Fibroblast of gingiva (primary cell): ENCODE results near the gene PREX1.
A peak's percentile ranks its signal among the peaks of the same experiment; 100 is the strongest.
"Not testable (repeated sequence)": the region's sequence is repeated elsewhere in the genome, so short reads cannot be mapped to it uniquely, and the experiment has no call there.

Experiments used
- DNase-seq: peaks from one replicate; pipeline ENCODE4 v3.0.0-alpha.2; 2011; ENCODE audit warnings: low read depth

PREX1 gene

GRCh38 chr20:48826480-48826879, 1.3 kb downstream of the PREX1 start:
- not testable (repeated sequence) for DNase-seq

- no peak for DNase-seq
Measured at GRCh38 chr20:48826069-48826468, 1.7 kb downstream of the PREX1 start.

DNA sequence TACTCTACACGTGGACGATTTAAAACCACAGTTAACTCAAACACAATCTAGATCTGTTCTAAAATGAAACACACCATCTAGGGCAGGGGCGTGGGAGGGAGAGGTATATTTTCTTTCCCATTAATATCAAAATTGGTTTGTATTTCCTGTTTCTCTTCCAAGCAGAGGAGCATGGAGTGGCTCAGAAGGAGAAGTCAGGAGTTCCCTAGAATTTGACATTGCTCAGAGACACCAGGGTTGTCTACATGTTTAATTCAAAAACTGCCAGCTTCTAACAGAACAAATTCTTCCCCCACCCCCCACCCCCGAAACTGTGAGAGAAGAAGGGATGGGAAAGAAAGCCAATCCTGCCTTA, 2.3 kb downstream of the PREX1 start:
- DNase-seq, result no peak

- DNase-seq, result no peak
Measured at GRCh38 chr20:48824830-48825565, 2.8 kb downstream of the PREX1 start.

DNA sequence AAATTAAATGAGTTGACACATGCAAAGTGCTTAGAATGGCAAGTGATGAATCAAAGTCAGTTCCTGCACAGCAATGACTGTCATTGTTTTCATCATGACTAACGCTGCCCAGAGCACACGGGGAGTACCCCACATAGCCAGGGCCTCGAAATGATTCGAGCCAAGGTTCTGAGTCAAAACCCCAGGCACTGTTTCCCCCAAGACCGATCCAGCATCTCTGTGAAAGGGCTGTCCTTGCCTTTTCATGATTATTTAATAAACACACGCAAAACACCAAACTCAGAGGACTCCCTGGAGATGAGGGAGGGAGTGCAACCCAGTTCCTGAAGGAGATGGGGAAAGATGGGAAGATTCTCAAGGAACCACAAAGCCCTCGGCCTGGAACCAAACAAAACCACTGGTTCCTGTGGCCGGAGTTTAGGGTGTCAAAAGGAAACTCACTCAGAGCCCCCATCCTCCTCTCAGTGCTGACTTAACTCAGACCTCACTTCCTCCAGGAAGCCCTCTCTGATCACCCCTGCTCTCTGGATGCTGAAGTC, 3.8 kb downstream of the PREX1 start:
- DNase-seq, result peak; percentile 70

GRCh38 chr20:48823476-48823875, 4.3 kb downstream of the PREX1 start:
- DNase-seq, result no peak

- no peak for DNase-seq
Measured at GRCh38 chr20:48822879-48823385, 4.9 kb downstream of the PREX1 start.

DNA sequence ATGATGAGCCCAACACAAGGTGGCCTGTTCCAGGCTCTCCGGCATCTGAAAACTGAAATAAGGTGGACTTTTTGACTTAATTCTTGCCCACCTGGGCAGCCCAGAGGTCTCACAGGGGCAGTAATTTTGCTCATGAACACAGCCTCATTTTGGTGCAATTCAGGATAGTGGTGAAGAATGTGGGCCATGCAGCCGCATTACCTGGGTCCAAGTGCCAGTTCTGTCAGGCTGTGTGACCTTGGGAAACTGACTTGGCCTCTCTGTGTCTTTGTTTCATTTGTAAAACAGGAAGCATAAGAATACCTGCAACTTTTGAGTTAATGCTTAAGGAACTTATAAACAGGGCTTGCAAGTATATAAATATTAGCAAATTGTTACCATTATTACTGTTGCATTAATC, 5.6 kb downstream of the PREX1 start:
- no peak for DNase-seq

GRCh38 chr20:48821261-48821920, 6.4 kb downstream of the PREX1 start:
- no peak for DNase-seq

DNA sequence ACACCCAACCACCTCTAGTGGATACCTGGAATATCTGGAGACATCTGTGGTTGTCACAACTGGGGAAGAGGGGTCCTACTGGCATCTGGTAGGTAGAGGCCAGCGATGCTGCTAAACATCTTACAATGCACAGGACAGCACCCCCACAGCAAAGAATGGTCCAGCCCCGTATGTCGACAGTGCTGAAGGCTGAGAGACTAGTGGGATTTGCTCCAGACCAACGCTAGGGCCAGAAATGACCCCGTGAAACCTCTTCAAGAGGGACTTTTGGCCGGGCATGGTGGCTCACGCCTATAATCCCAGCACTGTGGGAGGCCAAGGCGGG, 7.2 kb downstream of the PREX1 start:
- no peak for DNase-seq

DNA sequence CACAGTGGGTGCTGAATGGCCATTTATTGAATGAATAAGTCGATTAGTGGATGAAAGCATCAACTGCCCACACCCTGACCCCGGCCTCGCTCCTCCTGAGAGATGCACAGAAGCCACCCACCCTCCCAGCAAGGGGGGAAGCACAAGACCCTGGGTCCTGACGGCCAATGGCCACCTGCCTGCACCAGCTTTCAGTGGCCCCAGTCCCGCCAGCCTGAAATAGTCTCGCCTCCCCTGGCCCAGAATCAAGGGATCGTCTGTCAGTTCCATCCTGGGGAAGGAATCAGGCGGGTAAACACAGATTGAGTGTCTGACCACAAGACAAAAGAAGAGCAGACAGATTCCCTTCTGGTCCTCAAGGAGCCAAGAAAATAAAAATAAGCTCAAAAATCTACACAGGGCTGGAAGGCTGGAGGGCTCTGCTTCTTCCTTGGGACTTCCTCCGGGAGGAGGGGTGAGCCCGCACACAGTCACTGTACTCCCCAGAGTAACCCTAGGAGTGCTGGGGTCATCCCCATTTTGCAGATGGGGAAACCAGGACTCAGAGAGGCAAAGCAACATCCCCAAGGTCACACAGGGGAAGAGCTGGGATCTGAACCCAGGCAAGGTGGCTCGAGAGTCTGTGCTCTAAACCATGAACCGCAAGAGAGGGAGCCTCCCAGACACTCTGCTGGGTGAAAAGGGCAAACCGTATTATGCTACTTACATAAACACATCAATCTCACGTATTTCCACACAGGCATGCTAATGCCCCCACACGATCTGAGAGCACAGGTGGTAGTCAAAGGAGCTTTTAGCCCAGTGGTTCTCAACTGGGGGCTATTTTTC, 7.8 kb downstream of the PREX1 start:
- peak; percentile 15 for DNase-seq

GRCh38 chr20:48819089-48819488, 8.7 kb downstream of the PREX1 start:
- no peak for DNase-seq

- no peak for DNase-seq
Measured at GRCh38 chr20:48818481-48818987, 9.3 kb downstream of the PREX1 start.

GRCh38 chr20:48818031-48818370, 9.8 kb downstream of the PREX1 start:
- no peak for DNase-seq

GRCh38 chr20:48817367-48818030, 10.3 kb downstream of the PREX1 start:
- no peak for DNase-seq

DNA sequence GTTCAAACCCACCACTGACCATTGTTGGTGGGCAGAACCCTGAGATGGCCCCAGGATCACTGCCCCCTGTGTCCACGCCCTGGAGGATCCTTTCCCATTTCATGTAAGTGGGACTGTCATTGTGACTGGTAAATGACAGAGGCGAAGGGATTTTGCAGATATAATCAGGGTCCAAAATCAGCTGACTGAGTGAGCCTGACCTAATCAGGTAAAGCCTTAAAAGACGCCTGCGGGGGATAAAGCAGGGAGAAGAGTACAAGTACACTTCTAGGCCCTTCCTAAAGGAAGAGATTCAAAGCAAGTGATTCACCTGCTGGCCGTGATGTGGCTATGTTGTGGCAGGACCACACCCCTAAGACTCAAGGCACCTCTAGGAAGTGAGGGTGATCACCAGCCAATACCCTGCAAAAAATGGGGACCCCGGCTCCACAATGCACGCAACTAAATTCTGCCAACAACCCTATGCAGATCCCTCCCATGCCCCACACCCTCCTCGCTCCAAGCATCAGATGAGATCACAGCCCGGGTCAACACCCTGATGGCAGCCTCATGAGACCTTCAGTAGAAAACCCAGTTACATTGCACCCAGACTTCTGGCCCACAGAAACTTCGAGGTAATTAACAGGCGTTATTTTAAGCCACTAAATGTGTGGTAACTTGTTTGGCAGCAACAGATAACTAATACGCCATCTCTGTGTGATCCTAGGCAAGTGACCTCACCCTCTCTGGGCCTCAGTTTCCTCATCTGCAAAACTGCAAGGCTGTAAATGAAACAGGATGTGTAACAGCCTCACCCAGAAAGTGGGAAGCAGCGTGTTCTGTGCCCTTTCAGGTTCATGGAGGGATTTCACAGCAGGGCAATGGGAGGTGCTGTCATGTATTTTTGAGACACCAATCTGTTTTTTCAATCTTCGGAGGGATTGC, 11.3 kb downstream of the PREX1 start:
- DNase-seq, result no peak

GRCh38 chr20:48815537-48815936, 12.3 kb downstream of the PREX1 start:
- no peak for DNase-seq

DNA sequence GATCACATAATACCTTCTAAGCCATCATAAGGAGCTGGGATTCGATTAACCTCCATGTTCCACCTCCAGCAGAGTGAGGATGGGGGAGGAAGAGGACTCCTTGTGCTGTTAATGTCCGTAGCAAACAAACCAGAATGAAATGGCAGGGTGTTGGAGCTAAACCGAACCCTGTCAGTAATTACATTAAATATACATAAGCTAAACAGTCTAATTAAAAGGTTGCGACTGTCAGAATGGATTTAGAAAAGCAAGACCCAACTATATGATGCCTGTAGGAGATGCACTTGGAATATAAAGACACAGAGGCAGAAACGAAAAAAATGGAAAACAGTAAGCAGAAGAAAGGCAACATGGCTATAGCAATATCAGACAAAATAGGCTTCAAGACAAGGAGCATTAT, 13.2 kb downstream of the PREX1 start:
- no peak for DNase-seq

GRCh38 chr20:48813930-48814546, 13.8 kb downstream of the PREX1 start:
- no peak for DNase-seq

DNA sequence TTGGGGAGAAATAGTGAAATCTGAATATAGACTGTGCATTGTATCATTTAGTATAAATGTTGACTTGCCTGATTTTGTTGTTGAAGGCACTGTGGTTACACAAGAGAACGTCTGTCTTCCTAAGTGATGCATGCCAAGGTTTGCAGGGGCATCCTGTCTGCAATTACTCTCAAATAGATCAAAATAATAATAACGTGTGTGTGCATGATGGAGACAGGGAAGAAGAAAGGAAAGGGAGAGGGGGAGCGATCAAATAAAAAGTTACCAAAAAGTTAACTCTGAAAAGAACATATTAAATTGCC, 14.4 kb downstream of the PREX1 start:
- no peak for DNase-seq
